Left lobe of liver (tissue), 2 donors: Measurements from ENCODE around the gene ESPNL. TPM values are rescaled to one million over a fixed set of nuclear protein-coding genes. Genes with fewer than 3 reads are reported as not detected.
"Not testable (repeated sequence)": the region's sequence is repeated elsewhere in the genome, so short reads cannot be mapped to it uniquely, and the experiment has no call there.

Experiments used
- ATAC-seq: fragments of 200-7000 bp; cut with Tn5 transposase; one replicate; pipeline ENCODE4 v1.9.1; 2020; ENCODE audit warnings: mild to moderate bottlenecking, moderate library complexity
- DNase-seq: peaks from one replicate; pipeline ENCODE4 v3.0.0-alpha.2; 2020; ENCODE audit warnings: low spot score
- total RNA-seq: library from RNA; stranded (reverse); gene quantifications from one replicate; pipeline ENCODE4 v1.2.1, GENCODE V29; 2021
- donor health status: DM: no; HTN: no; CAD: no; lungs with moderate emphysema.
- donor health status: DM: no; HTN: yes; CAD: no.

Gene ESPNL
- total RNA-seq, 1 donor from 2014 or later = 1.7 TPM

GRCh38 chr2:238108423-238109183 is 8.5 kb downstream of the ESPNL start:
- peak; percentile 21 for ATAC-seq
- DNase-seq = peak; percentile 44

GRCh38 chr2:238113611-238114010 is 13.5 kb downstream of the ESPNL start:
- no peak for DNase-seq
- ATAC-seq = no peak

GRCh38 chr2:238114331-238114841 is 14.2 kb downstream of the ESPNL start:
- ATAC-seq (no peak), DNase-seq (no peak)

GRCh38 chr2:238114851-238115660 is 14.9 kb downstream of the ESPNL start:
- DNase-seq = no peak

GRCh38 chr2:238115709-238116108 is 15.6 kb downstream of the ESPNL start:
- ATAC-seq, DNase-seq: not testable (repeated sequence)

More at GRCh38 chr2:238114851-238115660, 14.9 kb downstream of the ESPNL start:
- ATAC-seq = peak; percentile 43

GRCh38 chr2:238116298-238117198 is 16.4 kb downstream of the ESPNL start:
- ATAC-seq (no peak), DNase-seq (no peak)

- ATAC-seq = no peak
- DNase-seq = no peak
Observed at GRCh38 chr2:238117199-238118154, 17.3 kb downstream of the ESPNL start.

GRCh38 chr2:238119756-238120462 is 19.8 kb downstream of the ESPNL start:
- ATAC-seq (no peak), DNase-seq (no peak)

GRCh38 chr2:238120463-238121298 is 20.5 kb downstream of the ESPNL start:
- DNase-seq (no peak), ATAC-seq (no peak)

- ATAC-seq (no peak), DNase-seq (no peak)
Observed at GRCh38 chr2:238121511-238122286, 21.6 kb downstream of the ESPNL start.

GRCh38 chr2:238122287-238123217 is 22.4 kb downstream of the ESPNL start:
- ATAC-seq = no peak
- DNase-seq = no peak

- ATAC-seq (no peak), DNase-seq (no peak)
Observed at GRCh38 chr2:238123218-238123971, 23.3 kb downstream of the ESPNL start.

GRCh38 chr2:238123991-238124470 is 23.9 kb downstream of the ESPNL start:
- ATAC-seq = no peak
- DNase-seq = no peak

GRCh38 chr2:238124488-238125126 is 24.5 kb downstream of the ESPNL start:
- DNase-seq (no peak), ATAC-seq (no peak)
